HTERT RPE-1 (cell line): Measurements from ENCODE around the gene MUC5AC.
"Not testable (repeated sequence)": the region's sequence is repeated elsewhere in the genome, so short reads cannot be mapped to it uniquely, and the experiment has no call there.

Source experiments
- in situ Hi-C: fragments of 300-500 bp; cut with MboI; formaldehyde crosslinking; loops from 4 replicates; pipeline ENCODE4 v1.14.3; 2020; ENCODE audit warnings: low sequenced_read_pairs

The MUC5AC gene

DNA sequence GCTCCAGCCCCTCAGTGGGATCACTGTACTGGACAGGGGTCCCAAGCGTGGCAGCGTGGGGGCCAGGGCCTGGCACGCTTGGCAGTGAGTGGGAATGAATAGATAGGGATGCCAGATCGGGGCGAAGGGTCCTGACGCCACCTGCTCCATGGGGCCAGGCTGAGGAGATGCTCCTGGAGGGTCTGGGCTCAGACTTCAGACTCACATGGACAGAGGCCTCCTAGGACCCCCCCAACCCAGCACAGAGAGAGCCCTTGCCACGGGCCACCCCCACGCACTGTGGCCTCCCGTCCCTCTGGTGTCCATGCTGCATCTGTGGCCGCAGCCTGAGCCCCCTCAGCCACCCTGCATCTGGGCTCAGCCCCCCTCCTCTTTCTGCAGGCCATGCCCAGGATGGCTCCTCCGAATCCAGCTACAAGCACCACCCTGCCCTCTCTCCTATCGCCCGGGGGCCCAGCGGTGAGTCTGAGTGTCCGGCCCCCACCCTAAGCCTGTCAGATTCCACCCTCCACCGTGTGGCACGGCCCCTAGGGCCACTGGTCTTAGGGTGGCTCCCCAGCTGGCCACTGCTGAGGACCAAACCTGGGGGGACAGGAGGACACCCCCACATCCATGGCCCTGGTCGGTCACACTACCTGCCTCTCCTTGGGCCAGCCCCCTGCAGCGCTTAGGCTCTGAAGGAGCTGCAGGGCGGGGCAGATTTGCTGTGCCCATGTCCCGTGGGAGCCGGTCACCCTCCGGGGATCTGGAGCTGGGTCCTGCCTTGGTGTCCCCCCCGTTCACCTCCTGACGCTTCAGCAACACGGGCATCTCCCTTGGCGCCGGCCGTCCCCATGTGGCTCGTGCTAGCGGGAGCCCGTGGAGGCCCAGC is 2.7 kb downstream of the MUC5AC start:
- in situ Hi-C loops: no loop called here

DNA sequence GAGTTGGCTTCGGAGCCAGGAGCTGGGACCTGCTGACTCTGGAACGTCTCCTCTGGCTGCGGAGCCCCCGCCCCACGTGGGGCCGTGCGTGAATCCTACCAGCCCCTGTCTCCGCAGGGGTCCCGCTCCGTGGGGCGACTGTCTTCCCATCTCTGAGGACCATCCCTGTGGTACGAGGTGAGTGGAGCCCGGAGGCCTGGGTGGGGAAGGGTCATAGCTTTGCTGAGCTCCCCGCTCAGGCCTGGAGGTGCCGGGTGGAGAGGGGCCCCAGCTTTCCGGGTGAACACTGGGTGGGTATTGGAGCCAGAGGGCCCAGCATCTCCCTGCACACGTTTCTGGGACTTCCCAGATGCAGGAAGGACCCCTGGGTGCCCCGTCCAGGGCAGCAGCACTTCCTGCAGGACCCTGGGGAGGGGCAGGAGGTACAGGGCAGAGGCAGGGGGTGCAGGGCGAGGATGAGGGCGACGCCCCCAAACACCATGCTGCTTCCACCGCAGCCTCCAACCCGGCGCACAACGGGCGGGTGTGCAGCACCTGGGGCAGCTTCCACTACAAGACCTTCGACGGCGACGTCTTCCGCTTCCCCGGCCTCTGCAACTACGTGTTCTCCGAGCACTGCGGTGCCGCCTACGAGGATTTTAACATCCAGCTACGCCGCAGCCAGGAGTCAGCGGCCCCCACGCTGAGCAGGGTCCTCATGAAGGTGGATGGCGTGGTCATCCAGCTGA is 3.8 kb downstream of the MUC5AC start:
- in situ Hi-C loops: no loop called here

DNA sequence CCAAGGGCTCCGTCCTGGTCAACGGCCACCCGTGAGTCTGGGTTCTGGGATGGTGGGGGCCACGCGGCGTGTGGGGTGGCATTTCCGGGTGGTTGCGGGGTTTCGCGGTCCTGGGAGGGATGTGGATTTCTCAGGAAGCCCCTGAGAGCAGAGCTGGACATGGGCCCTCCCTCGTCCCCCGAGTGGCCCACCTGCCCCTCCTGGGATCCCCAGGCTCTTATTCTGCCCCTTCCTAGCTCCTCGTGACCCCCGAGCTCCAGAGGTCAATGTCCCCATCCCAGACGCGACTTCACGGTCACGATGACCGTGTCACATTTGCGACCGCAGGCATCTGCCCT is 4.4 kb downstream of the MUC5AC start:
- in situ Hi-C loops: no loop called here

DNA sequence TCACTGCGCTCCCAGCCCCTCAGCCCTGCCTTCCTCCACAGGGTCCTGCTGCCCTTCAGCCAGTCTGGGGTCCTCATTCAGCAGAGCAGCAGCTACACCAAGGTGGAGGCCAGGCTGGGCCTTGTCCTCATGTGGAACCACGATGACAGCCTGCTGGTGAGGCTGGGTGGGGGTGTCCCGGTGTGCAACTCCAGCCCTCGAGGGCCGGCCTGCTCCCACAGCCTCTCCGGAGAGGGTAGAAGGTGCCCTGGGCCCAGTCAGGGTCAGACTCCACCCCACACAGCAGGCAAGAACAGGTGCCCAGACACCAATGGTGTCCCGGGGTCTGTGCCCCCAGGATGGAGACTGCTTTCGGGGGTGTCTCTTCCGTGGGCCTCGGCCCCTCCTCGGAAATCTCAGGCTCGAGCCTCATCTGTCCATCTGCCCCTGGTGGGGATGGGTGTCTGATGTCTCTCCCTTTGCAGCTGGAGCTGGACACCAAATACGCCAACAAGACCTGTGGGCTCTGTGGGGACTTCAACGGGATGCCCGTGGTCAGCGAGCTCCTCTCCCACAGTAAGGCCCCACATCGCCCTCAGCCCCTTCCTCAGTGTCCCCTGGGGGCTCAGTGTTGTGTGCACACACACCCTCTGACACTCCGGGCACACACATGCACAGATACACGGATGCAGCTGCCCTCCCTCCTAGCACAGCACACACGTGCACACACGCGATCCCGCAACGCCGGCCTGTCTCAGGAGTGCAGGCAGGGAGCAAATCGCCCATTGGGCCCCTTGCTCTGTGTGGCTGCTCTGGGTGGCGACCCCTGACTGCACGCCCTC is 4.9 kb downstream of the MUC5AC start:
- in situ Hi-C loops: no loop called here

GRCh38 chr11:1163321-1163910 is 5.7 kb downstream of the MUC5AC start:
- in situ Hi-C loops: no loop called here

DNA sequence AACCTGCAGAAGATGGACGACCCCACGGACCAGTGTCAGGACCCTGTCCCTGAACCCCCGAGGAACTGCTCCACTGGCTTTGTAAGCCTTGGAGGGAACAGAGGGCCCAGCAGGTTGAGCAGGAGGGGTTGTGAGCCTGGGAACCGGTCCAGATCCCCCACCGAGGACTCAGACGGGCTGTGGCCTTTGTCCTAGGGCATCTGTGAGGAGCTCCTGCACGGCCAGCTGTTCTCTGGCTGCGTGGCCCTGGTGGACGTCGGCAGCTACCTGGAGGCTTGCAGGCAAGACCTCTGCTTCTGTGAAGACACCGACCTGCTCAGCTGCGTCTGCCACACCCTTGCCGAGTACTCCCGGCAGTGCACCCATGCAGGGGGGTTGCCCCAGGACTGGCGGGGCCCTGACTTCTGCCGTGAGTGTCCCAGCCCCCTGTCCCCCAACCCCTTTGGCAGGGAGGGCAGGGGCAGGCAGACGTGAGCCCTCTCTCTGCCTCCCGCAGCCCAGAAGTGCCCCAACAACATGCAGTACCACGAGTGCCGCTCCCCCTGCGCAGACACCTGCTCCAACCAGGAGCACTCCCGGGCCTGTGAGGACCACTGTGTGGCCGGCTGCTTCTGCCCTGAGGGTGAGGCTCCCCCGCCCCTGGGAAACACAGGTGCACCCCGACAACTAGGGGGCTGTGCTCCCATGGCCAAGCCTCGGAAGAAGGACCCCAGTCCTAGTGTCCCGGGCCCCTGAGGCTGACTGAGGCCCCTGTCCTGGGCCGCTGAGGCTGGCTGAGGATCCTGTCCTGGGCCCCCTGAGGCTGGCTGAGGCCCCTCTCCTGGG is 6.4 kb downstream of the MUC5AC start:
- in situ Hi-C loops: no loop called here

DNA sequence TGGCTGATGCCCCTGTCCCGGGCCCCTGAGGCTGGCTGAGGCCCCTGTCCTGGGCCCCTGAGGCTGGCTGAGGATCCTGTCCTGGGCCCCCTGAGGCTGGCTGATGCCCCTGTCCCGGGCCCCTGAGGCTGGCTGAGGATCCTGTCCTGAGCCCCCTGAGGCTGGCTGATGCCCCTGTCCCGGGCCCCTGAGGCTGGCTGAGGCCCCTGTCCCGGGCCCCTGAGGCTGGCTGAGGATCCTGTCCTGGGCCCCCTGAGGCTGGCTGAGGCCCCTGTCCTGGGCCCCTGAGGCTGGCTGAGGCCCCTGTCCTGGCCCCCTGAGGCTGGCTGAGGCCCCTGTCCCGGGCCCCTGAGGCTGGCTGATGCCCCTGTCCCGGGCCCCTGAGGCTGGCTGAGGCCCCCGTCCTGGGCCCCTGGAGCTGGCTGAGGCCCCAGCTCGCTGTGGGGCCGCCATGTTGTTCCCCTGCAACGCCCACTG is 7.1 kb downstream of the MUC5AC start:
- in situ Hi-C loops: not testable (repeated sequence)

DNA sequence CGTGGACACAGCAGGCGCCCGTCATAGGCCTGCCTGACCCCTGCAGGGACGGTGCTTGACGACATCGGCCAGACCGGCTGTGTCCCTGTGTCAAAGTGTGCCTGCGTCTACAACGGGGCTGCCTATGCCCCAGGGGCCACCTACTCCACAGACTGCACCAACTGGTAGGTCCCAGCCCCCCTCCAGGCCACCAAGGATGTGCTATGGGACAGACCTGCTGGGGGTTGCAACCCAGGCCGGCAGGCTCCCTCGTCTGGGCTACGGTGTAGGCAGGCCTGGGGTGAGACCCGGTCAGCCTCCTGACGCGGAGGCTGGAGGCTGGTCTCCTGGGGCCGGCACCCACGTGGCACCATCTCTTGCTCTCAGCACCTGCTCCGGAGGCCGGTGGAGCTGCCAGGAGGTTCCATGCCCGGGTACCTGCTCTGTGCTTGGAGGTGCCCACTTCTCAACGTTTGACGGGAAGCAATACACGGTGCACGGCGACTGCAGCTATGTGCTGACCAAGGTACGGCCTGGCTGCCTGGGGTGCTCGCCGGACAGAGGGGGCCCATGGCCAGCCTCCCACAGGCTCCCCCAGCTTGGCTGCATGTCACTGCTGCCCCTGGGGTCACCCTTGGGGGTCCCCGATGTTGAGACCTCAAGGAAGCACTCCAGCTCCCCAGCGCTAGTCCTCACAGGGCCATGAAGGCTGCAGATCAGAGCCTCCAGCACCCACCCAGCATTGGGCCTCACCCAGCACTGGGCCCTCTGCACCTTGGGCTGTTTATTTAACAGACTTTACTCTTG is 7.7 kb downstream of the MUC5AC start:
- in situ Hi-C loops: no loop called here

GRCh38 chr11:1167256-1167655 is 9.5 kb downstream of the MUC5AC start:
- in situ Hi-C loops: no loop called here

- in situ Hi-C loops: no loop called here
Measured at GRCh38 chr11:1167751-1168231, 10.0 kb downstream of the MUC5AC start.

DNA sequence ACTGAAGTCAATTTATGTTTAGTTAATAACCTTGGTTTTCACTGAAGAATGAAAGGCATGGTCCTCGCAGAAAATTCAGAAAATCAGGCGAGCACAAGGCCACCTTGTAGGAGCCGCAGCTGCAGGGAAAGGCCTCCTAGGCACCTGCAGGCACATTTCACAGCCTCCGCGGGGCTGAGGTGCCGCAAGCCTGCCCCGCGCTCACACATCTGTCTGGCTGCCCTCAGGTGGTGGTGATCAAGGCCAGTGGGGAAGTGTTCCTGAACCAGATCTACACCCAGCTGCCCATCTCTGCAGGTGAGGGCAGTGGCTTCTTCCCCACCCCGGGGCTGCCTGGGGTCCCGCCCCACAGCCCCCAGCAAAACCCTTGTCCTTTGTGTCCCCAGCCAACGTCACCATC is 10.5 kb downstream of the MUC5AC start:
- in situ Hi-C loops: no loop called here

- in situ Hi-C loops: no loop called here
Measured at GRCh38 chr11:1168721-1169161, 11.0 kb downstream of the MUC5AC start.

GRCh38 chr11:1171223-1171984 is 13.7 kb downstream of the MUC5AC start:
- in situ Hi-C loops: no loop called here

DNA sequence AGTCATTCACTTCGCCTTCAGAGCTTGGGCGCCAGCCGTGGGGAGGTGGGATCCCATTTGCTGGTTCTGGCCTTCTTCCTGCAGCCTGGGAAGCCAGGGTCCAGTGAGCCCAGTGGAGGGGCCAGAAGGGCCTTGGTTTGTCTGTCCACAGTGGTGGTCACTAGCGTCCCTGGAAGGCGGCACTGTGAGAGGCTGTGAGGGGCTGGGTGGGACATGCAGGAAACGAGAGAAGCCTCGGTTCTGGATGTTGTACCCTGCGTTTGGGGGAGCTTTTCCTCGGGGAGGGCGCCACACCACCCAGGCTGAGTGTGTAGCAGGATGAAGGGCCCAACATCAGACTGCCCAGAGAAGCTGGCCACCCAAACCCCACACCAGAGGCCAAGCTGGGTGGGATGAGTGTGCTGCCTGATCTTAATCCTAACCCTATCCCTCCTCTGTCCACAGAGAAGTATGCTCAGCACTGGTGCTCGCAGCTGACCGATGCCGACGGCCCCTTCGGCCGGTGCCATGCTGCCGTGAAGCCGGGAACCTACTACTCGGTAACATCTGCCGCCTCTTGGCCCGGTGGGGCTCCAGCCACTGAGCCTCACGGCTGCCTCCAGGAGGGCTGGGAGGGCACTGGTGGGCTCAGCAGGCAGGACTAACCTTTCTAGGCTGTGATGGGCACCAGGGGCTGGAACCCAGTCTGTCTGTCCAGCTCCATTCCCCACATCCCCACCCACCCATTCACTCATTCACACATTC is 14.4 kb downstream of the MUC5AC start:
- in situ Hi-C loops: no loop called here

GRCh38 chr11:1172729-1173117 is 15.0 kb downstream of the MUC5AC start:
- in situ Hi-C loops: no loop called here

DNA sequence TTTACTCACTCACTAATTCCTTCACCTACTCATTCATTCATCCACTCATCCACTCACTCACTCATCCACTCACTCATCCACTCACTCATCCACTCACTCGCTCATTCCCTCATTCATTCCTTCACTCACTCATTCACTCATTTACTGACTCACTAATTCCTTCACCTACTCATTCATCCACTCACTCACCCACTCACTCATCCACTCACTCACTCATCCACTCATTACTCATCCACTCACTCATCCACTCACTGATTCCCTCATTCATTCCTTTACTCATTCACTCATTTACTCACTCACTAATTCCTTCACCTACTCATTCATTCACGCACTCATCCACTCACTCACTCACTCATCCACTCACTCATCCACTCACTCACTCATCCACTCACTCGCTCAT is 15.6 kb downstream of the MUC5AC start:
- in situ Hi-C loops: not testable (repeated sequence)

DNA sequence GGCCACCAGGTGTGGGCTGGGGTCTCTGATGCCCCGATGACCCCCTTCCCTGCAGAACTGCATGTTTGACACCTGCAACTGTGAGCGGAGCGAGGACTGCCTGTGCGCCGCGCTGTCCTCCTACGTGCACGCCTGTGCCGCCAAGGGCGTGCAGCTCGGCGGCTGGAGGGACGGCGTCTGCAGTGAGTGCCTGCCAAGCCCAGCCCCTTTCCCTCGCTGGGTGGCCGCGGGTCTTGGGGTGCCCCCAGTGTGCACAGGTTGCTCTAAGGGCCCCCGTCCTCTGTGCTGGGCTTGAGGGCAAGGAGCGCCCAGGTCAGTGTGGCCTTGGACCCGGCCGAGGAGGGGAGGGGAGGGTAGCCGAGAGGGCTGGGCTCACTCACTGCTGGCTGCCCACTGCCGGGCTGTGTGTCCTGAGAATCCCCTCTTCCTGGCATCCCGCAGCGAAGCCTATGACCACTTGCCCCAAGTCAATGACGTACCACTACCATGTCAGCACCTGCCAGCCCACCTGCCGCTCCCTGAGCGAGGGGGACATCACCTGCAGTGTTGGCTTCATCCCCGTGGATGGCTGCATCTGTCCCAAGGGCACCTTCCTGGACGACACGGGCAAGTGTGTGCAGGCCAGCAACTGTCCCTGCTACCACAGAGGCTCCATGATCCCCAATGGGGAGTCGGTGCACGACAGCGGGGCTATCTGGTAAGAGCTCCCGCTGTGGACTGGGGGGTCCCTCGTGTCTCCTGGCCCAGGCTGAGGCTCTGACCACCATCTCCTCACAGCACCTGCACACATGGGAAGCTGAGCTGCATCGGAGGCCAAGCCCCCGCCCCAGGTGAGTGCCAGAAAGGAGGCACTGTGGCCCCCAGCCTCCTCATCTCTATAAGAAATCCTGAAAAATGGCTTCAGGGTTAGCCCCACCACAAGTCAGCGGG is 17.0 kb downstream of the MUC5AC start:
- in situ Hi-C loops: no loop called here
